ENCODE measurements around the gene AKAP6.

- TF ChIP-seq CTCF (IDR thresholded peaks at IDR 0.05; ENCODE audit: low read depth, low read length, missing input control) = no peak
- TF ChIP-seq MAX (IDR thresholded peaks at IDR 0.05) = no peak
- TF ChIP-seq REST (IDR thresholded peaks at IDR 0.05) = no peak
- no peak for TF ChIP-seq TAF1 (conservative IDR thresholded peaks at IDR 0.05)
- no peak for TF ChIP-seq RAD21 (IDR thresholded peaks at IDR 0.05)
- no peak for TF ChIP-seq RXRA (IDR thresholded peaks at IDR 0.05)
- no peak for TF ChIP-seq YY1 (IDR thresholded peaks at IDR 0.05)
- TF ChIP-seq HNF4G (IDR thresholded peaks at IDR 0.05) = no peak
Measured at GRCh38 chr14:32681598-32681997, 352.5 kb downstream of the AKAP6 start.
